Kidney epithelial cell (primary cell): ENCODE results near the gene TREX2. TPM values are rescaled to one million over a fixed set of nuclear protein-coding genes. Genes with fewer than 3 reads are reported as not detected.

Experiments
- DNase-seq: peaks from one replicate; pipeline ENCODE4 v3.0.0-alpha.2; 2010; ENCODE audit warnings: low read depth
- H3K27me3 ChIP-seq: 2 replicates; pipeline ENCODE4 v1.6.0; 2011; ENCODE audit warnings: low read length; ENCODE audit not compliant: control insufficient read depth, insufficient read depth
- H3K36me3 ChIP-seq: 2 replicates; pipeline ENCODE4 v1.5.1; 2011; ENCODE audit warnings: low read length; ENCODE audit not compliant: control insufficient read depth, insufficient read depth
- H3K4me3 ChIP-seq: 2 replicates; pipeline ENCODE4 v1.5.1; 2011; ENCODE audit warnings: low read depth, mild to moderate bottlenecking, control low read depth, low read length
- CTCF ChIP-seq: IDR thresholded peaks from 2 replicates; pipeline ENCODE4 v1.5.1; 2011; ENCODE audit warnings: mild to moderate bottlenecking, moderate library complexity, low read length, control low read depth, inconsistent platforms; ENCODE audit not compliant: insufficient read depth, poor library complexity, severe bottlenecking
- total RNA-seq: library from RNA; depleted of rRNA; stranded (reverse); fragments of >200 nt; gene quantifications from 2 replicates; pipeline ENCODE4 v1.2.3, GENCODE V29; 2015

TREX2 gene
- total RNA-seq, 1 donor from 2014 or later: 1.1 TPM

- Histone ChIP-seq H3K4me3 (no peak overlapping the region), H3K36me3 (no peaks in the 10 kb centered on the region), H3K27me3 (no peaks in the 10 kb centered on the region)
- no peak for TF ChIP-seq CTCF
- no peak for DNase-seq
Observed at GRCh38 chrX:153456704-153457103, 10.8 kb upstream of the TREX2 start.

- Histone ChIP-seq H3K4me3 (no peak overlapping the region), H3K27me3 (no peaks in the 10 kb centered on the region), H3K36me3 (no peaks in the 10 kb centered on the region)
- no peak for DNase-seq
- no peak for TF ChIP-seq CTCF
Observed at GRCh38 chrX:153456161-153456560, 10.3 kb upstream of the TREX2 start.

GRCh38 chrX:153455571-153455970, 9.7 kb upstream of the TREX2 start:
- Histone ChIP-seq H3K27me3 (no peaks in the 10 kb centered on the region), H3K36me3 (no peaks in the 10 kb centered on the region), H3K4me3 (no peak overlapping the region)
- TF ChIP-seq CTCF: no peak
- DNase-seq: no peak

- no peak for DNase-seq
- H3K4me3 ChIP-seq: no peak overlapping the region
- H3K36me3 ChIP-seq: no peaks in the 10 kb centered on the region
- no peaks in the 10 kb centered on the region for H3K27me3 ChIP-seq
- no peak for TF ChIP-seq CTCF
Observed at GRCh38 chrX:153454901-153455550, 9.2 kb upstream of the TREX2 start.

- Histone ChIP-seq H3K27me3 (no peaks in the 10 kb centered on the region), H3K4me3 (no peak overlapping the region), H3K36me3 (no peaks in the 10 kb centered on the region)
- no peak for DNase-seq
- TF ChIP-seq CTCF: no peak
Observed at GRCh38 chrX:153450949-153451277, 5.1 kb upstream of the TREX2 start.
